OCI-LY1 (cell line): ENCODE results near the gene C19orf33.

Experiments used
- H2AFZ ChIP-seq: fragments of 200-600 bp; sonication (generic), shearing (Covaris generic); 2 replicates; pipeline ENCODE4 v1.6.0; 2014; ENCODE audit warnings: antibody characterized with exemption, mild to moderate bottlenecking, low read length
- H3F3A ChIP-seq: fragments of 200-600 bp; sonication (generic), shearing (Covaris generic); 2 replicates; pipeline ENCODE4 v1.6.0; 2014; ENCODE audit warnings: mild to moderate bottlenecking, antibody characterized with exemption, low read length, moderate library complexity; ENCODE audit not compliant: insufficient read depth
- H3K27ac ChIP-seq: fragments of 200-600 bp; sonication (generic); 2 replicates; pipeline ENCODE4 v1.5.1; 2014; ENCODE audit warnings: low read length, mixed run types, mild to moderate bottlenecking, low read depth; ENCODE audit not compliant: poor library complexity, severe bottlenecking
- H3K27me3 ChIP-seq: fragments of 200-600 bp; sonication (generic); 2 replicates; pipeline ENCODE4 v1.6.0; 2014; ENCODE audit warnings: antibody characterized with exemption, mild to moderate bottlenecking, low read length, moderate library complexity; ENCODE audit not compliant: insufficient read depth
- H3K36me3 ChIP-seq: fragments of 200-600 bp; sonication (generic); 2 replicates; pipeline ENCODE4 v1.6.1; 2014; ENCODE audit warnings: mild to moderate bottlenecking, antibody characterized with exemption, low read length, moderate library complexity, mixed read lengths; ENCODE audit not compliant: insufficient read depth
- H3K4me1 ChIP-seq: fragments of 200-600 bp; sonication (generic); 2 replicates; pipeline ENCODE4 v1.5.1; 2014; ENCODE audit warnings: mild to moderate bottlenecking, low read length, moderate library complexity; ENCODE audit not compliant: insufficient read depth, severe bottlenecking
- H3K4me2 ChIP-seq: fragments of 200-600 bp; sonication (generic), shearing (Covaris generic); 2 replicates; pipeline ENCODE4 v1.6.1; 2014; ENCODE audit warnings: low read length
- H3K4me3 ChIP-seq: fragments of 200-600 bp; sonication (generic); 2 replicates; pipeline ENCODE4 v1.5.1; 2014; ENCODE audit warnings: low read length, low read depth, mild to moderate bottlenecking, mixed read lengths; ENCODE audit not compliant: poor library complexity, severe bottlenecking
- H3K79me2 ChIP-seq: fragments of 200-600 bp; shearing (Covaris generic); 2 replicates; pipeline ENCODE4 v1.6.1; 2016; ENCODE audit warnings: mixed run types, low read length, mixed read lengths; ENCODE audit not compliant: insufficient read depth
- H3K9ac ChIP-seq: fragments of 200-600 bp; sonication (generic), shearing (Covaris generic); 2 replicates; pipeline ENCODE4 v1.6.1; 2014; ENCODE audit warnings: mild to moderate bottlenecking, low read length, mixed read lengths
- H3K9me2 ChIP-seq: fragments of 200-600 bp; sonication (generic), shearing (Covaris generic); 2 replicates; pipeline ENCODE4 v1.6.1; 2014; ENCODE audit warnings: low read depth, mild to moderate bottlenecking, low read length, mixed read lengths
- H3K9me3 ChIP-seq: fragments of 200-600 bp; shearing (Covaris generic); 2 replicates; pipeline ENCODE4 v1.6.1; 2014; ENCODE audit warnings: low read length, mixed read lengths
- H4K20me1 ChIP-seq: fragments of 200-600 bp; sonication (generic), shearing (Covaris generic); 2 replicates; pipeline ENCODE4 v1.6.0; 2016; ENCODE audit warnings: mild to moderate bottlenecking, low read length; ENCODE audit not compliant: insufficient read depth
- EZH2 ChIP-seq: fragments of 200-600 bp; sonication (generic), shearing (Covaris generic); IDR thresholded peaks from 2 replicates; pipeline ENCODE4 v1.8.0; 2017; ENCODE audit warnings: borderline replicate concordance, mixed run types, mild to moderate bottlenecking, antibody characterized with exemption, low read length, moderate library complexity, mixed read lengths
- TF ChIP-seq, protein P1 (sequence below): fragments of 200-600 bp; sonication (generic), shearing (Covaris generic); IDR thresholded peaks from 2 replicates; pipeline ENCODE4 v1.5.1; 2017; ENCODE audit warnings: mild to moderate bottlenecking, antibody characterized with exemption, low read length, moderate library complexity, mixed read lengths

The C19orf33 gene

DNA sequence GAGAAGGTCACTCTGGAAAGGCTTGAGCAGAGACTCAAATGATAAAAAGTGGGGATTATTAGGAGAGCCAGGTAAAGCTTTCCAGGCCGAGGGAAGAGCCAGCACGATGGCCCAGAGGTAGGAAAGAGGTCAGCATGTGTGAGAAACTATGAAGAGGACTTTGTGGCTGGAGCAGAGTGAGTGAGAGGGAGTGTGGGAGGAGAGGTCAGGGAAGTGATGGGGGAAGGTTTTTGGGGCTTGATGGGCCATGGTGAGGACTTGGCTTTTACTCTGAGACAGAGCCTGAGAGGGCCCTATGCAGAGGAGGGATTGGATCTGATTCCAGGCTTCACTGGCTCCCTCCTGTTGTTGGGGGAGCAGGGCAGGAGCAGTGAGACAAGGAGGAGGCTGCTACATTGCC is 36.9 kb downstream of the C19orf33 start:
- Histone ChIP-seq H3K36me3 (no peaks in the 10 kb centered on the region), H3F3A (no peaks in the 10 kb centered on the region), H3K9ac (no peak overlapping the region)

DNA sequence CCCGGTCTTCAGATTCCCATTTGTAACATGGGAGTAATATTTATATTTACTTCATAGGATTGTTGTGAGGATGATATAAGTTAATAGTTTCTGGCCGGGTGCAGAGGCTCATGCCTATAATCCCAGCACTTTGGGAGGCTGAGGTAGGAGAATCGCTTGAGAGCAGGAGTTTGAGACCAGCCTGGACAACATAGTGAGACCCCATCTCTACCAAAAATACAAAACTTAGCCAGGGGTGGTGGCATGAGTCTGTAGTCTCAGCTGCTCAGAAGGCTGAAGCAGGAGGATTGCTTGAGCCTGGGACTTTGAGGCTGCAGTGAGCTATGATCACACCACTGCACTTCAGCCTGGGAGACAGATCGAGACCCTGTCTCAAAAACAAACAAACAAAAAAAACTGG is 42.8 kb downstream of the C19orf33 start:
- Histone ChIP-seq H3K4me3 (no peak overlapping the region), H3K4me1 (no peaks in the 10 kb centered on the region), H3K9me2 (no peaks in the 10 kb centered on the region), H3K9me3 (no peaks in the 10 kb centered on the region), H3F3A (no peaks in the 10 kb centered on the region), H3K27me3 (no peaks in the 10 kb centered on the region), H2AFZ (no peak overlapping the region), H3K36me3 (no peaks in the 10 kb centered on the region), H3K27ac (no peak overlapping the region), H4K20me1 (no peaks in the 10 kb centered on the region), H3K79me2 (no peaks in the 10 kb centered on the region), H3K4me2 (no peak overlapping the region), H3K9ac (no peak overlapping the region)
- TF ChIP-seq, protein P1, sequence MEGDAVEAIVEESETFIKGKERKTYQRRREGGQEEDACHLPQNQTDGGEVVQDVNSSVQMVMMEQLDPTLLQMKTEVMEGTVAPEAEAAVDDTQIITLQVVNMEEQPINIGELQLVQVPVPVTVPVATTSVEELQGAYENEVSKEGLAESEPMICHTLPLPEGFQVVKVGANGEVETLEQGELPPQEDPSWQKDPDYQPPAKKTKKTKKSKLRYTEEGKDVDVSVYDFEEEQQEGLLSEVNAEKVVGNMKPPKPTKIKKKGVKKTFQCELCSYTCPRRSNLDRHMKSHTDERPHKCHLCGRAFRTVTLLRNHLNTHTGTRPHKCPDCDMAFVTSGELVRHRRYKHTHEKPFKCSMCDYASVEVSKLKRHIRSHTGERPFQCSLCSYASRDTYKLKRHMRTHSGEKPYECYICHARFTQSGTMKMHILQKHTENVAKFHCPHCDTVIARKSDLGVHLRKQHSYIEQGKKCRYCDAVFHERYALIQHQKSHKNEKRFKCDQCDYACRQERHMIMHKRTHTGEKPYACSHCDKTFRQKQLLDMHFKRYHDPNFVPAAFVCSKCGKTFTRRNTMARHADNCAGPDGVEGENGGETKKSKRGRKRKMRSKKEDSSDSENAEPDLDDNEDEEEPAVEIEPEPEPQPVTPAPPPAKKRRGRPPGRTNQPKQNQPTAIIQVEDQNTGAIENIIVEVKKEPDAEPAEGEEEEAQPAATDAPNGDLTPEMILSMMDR: no peak

More for the DNA sequence above, 36.9 kb downstream of the C19orf33 start:
- TF ChIP-seq, protein P1: no peak
- TF ChIP-seq EZH2: no peak
- H3K4me3 ChIP-seq: no peak overlapping the region
- no peak overlapping the region for H3K4me2 ChIP-seq
- H2AFZ ChIP-seq: no peak overlapping the region
- H3K9me2 ChIP-seq: no peaks in the 10 kb centered on the region
- no peaks in the 10 kb centered on the region for H4K20me1 ChIP-seq
- no peaks in the 10 kb centered on the region for H3K79me2 ChIP-seq
- H3K4me1 ChIP-seq: peaks cover 9% of the 10 kb centered on the region
- no peaks in the 10 kb centered on the region for H3K27me3 ChIP-seq
- H3K27ac ChIP-seq: no peak overlapping the region
- H3K9me3 ChIP-seq: no peaks in the 10 kb centered on the region

DNA sequence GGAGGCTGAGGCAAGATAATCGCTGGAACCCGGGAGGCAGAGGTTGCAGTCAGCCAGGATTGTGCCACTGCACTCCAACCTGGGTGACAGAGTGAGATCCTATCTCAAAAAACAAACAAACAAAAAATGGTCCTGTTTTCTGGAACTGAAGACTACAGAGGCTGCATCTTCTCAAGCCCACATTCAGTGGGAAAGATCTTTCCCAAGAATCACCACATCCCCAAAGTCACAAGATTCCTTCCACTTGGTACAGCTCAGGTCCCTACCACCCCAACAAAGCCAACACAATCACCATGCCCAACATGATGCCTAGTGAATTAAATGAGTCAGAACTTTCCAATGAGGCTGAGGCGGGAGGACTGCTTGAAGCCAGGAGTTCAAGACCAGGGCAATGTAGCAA is 46.8 kb downstream of the C19orf33 start:
- no peaks in the 10 kb centered on the region for H3K36me3 ChIP-seq
- no peak overlapping the region for H3K9ac ChIP-seq
- H3F3A ChIP-seq: no peaks in the 10 kb centered on the region
- H4K20me1 ChIP-seq: no peaks in the 10 kb centered on the region
- no peak overlapping the region for H3K4me3 ChIP-seq
- no peaks in the 10 kb centered on the region for H3K79me2 ChIP-seq
- H3K4me1 ChIP-seq: no peaks in the 10 kb centered on the region
- no peaks in the 10 kb centered on the region for H3K9me3 ChIP-seq
- H3K27me3 ChIP-seq: peaks cover 3% of the 10 kb centered on the region; the same call in 1 of the 2 replicates
- H3K9me2 ChIP-seq: no peaks in the 10 kb centered on the region
- no peak overlapping the region for H3K27ac ChIP-seq
- no peak overlapping the region for H2AFZ ChIP-seq
- no peak for TF ChIP-seq EZH2
- TF ChIP-seq, protein P1: no peak
- H3K4me2 ChIP-seq: no peak overlapping the region
